ENCODE results near the gene COL13A1.

The COL13A1 gene

GRCh38 chr10:69878038-69878437, 76.3 kb downstream of the COL13A1 start:
- no peak for TF ChIP-seq CTCF (IDR thresholded peaks at IDR 0.05; ENCODE audit: insufficient read depth, low read depth, low read length, missing control alignments)
- H3K4me3 ChIP-seq (ENCODE audit: low read depth, low read length): no peak overlapping the region
- DNase-seq (ENCODE audit: low read depth): no peak

- no peak overlapping the region for H3K4me3 ChIP-seq (ENCODE audit: low read depth, low read length)
- no peak for DNase-seq (ENCODE audit: low read depth)
- no peak for TF ChIP-seq CTCF (IDR thresholded peaks at IDR 0.05; ENCODE audit: insufficient read depth, low read depth, low read length, missing control alignments)
Measured at GRCh38 chr10:69878951-69879350, 77.2 kb downstream of the COL13A1 start.

GRCh38 chr10:69879634-69880257, 78.0 kb downstream of the COL13A1 start:
- peak; percentile 4 for DNase-seq (ENCODE audit: low read depth)
- no peak for TF ChIP-seq CTCF (IDR thresholded peaks at IDR 0.05; ENCODE audit: insufficient read depth, low read depth, low read length, missing control alignments)

GRCh38 chr10:69880301-69881081, 78.8 kb downstream of the COL13A1 start:
- DNase-seq (ENCODE audit: low read depth): peak; percentile 13
- no peak overlapping the region for H3K4me3 ChIP-seq (ENCODE audit: low read depth, low read length)
- TF ChIP-seq CTCF (IDR thresholded peaks at IDR 0.05; ENCODE audit: insufficient read depth, low read depth, low read length, missing control alignments): no peak

More at GRCh38 chr10:69879634-69880257, 78.0 kb downstream of the COL13A1 start:
- no peak overlapping the region for H3K4me3 ChIP-seq (ENCODE audit: low read depth, low read length)

GRCh38 chr10:69881202-69881601, 79.5 kb downstream of the COL13A1 start:
- no peak for DNase-seq (ENCODE audit: low read depth)
- H3K4me3 ChIP-seq (ENCODE audit: low read depth, low read length): no peak overlapping the region
- TF ChIP-seq CTCF (IDR thresholded peaks at IDR 0.05; ENCODE audit: insufficient read depth, low read depth, low read length, missing control alignments): no peak

- peak; percentile 15 for DNase-seq (ENCODE audit: low read depth)
- peak; percentile 17 for TF ChIP-seq CTCF (IDR thresholded peaks at IDR 0.05; ENCODE audit: insufficient read depth, low read depth, low read length, missing control alignments)
- H3K4me3 ChIP-seq (ENCODE audit: low read depth, low read length): no peak overlapping the region
Measured at GRCh38 chr10:69883310-69884023, 81.8 kb downstream of the COL13A1 start.

All from GM12865 (cell line).